ENCODE data around the gene MEIOSIN. TPM values are rescaled to one million over a fixed set of nuclear protein-coding genes. Genes with fewer than 3 reads are reported as not detected.

The MEIOSIN gene
- total and polyA plus RNA-seq, 2 of the 13 experiments (the other 11 are each of a cell fraction or from before 2014, with no cell fraction given) = not detected

DNA sequence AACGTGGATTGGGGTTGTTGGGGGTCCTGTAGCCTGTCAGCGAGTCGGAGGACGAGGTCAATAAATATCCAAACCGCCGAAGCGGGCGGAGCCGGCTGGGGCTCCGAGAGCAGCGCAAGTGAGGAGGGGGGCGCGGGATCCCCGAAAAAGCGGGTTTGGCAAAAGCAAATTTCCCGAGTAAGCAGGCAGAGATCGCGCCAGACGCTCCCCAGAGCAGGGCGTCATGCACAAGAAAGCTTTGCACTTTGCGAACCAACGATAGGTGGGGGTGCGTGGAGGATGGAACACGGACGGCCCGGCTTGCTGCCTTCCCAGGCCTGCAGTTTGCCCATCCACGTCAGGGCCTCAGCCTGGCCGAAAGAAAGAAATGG, 36.6 kb downstream of the MEIOSIN start (continued):
- TF ChIP-seq ZBTB3 (CRISPR knock-in tag; IDR thresholded peaks at IDR 0.05; ENCODE audit: borderline replicate concordance, low read depth) (no peak), ZNF136 (CRISPR knock-in tag; IDR thresholded peaks at IDR 0.05; ENCODE audit: low read depth) (no peak; the same call in 1 of the 2 replicates), GZF1 (CRISPR knock-in tag; IDR thresholded peaks at IDR 0.05) (no peak), ZIK1 (CRISPR knock-in tag; IDR thresholded peaks at IDR 0.05; ENCODE audit: borderline replicate concordance, low read depth) (no peak), IRX3 (CRISPR knock-in tag; IDR thresholded peaks at IDR 0.05; ENCODE audit: borderline replicate concordance, low read depth) (no peak), MTA1 (CRISPR knock-in tag; IDR thresholded peaks at IDR 0.05; ENCODE audit: borderline replicate concordance) (no peak)

DNA sequence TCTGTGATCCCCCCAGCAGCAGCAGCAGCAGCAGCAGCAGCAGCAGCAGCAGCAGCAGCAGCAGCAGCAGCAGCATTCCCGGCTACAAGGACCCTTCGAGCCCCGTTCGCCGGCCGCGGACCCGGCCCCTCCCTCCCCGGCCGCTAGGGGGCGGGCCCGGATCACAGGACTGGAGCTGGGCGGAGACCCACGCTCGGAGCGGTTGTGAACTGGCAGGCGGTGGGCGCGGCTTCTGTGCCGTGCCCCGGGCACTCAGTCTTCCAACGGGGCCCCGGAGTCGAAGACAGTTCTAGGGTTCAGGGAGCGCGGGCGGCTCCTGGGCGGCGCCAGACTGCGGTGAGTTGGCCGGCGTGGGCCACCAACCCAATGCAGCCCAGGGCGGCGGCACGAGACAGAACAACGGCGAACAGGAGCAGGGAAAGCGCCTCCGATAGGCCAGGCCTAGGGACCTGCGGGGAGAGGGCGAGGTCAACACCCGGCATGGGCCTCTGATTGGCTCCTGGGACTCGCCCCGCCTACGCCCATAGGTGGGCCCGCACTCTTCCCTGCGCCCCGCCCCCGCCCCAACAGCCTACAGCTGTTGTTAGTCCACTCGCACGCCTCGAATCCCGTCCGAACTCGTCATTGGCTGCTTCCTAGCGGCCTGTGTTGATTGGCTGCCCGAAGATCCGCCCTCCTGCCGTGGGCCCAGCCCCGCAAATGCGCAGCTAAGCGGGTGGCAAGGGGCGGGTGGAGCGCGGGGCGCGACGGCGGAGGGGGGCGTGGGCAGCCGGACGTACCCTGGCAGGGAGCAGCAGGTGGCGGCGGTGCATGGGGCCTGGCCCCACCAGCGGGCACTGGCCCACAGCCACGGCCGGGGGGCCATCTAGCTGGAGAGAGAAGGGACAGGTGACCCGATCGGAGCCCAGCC, 37.2 kb downstream of the MEIOSIN start:
- WGBS (ENCODE audit: low lambda C conversion rate) = 2% methylated on average over 14 of the region's 79 CpGs
- Histone ChIP-seq H4K20me1 (ENCODE audit: insufficient read depth, low read length) (no peaks in the 10 kb centered on the region), H3K4me1 (ENCODE audit: insufficient read depth, low read length) (peaks cover 27% of the 10 kb centered on the region), H3K9me3 (ENCODE audit: low read length) (no peaks in the 10 kb centered on the region), H3K4me2 (ENCODE audit: low read depth, low read length) (peak overlapping the region; percentile 99), H3K9ac (ENCODE audit: insufficient read depth, low read depth, low read length) (peak overlapping the region; percentile 74), H3K36me3 (replicated peaks in 1 of 2; ENCODE audit: control insufficient read depth in 1 of 2, insufficient read depth in 2 of 2, low read length in 2 of 2) (no peaks in the 10 kb centered on the region), H3K4me3 (replicated peaks in 1 of 3; ENCODE audit: insufficient read depth in 1 of 3, low read depth in 2 of 3, low read length in 3 of 3) (peak overlapping the region; percentile 69 to 83 (median 70)), H3K79me2 (ENCODE audit: insufficient read depth, low read length) (peaks cover 3% of the 10 kb centered on the region), H2AFZ (ENCODE audit: low read length) (no peak overlapping the region), H3K27me3 (ENCODE audit: control insufficient read depth in 1 of 2, insufficient read depth in 2 of 2, low read length in 2 of 2) (no peaks in the 10 kb centered on the region), H3K27ac (ENCODE audit: extremely low read length, insufficient read depth, low read length) (peak overlapping the region; percentile 85)
- intact Hi-C loops (cut with micrococcal nuclease; ENCODE audit: unreplicated experiment) = loop anchor here (1.0 kb wide), 1 partner anchor 29 kb away; no protein-coding TSS in a partner anchor
- in situ Hi-C loops (cut with HindIII; ENCODE audit: extremely low pct_ligation_motif_present, low pct_unique_long_range_greater_than_20kb) = no loop called here
- ATAC-seq (peak; percentile 77), FAIRE-seq (peak; percentile 85), DNase-seq (ENCODE audit: low spot score) (peak; percentile 96)
- ChIA-PET POLR2A (interaction anchor here (0.6 to 4.7 kb wide), 21 partner anchors 10 to 225 kb away, joined by 3 to 94 read pairs (median 10); partner anchors contain the start of genes CCDC61, DMPK, DMWD and FBXO46), CTCF (ENCODE audit: low intra/inter-chr PET ratio, low total read pairs) (interaction anchor here (1.2 to 2.4 kb wide), 2 partner anchors 8 to 29 kb away, joined by 3 to 17 read pairs; no protein-coding TSS in a partner anchor)
- BruUV-seq (replicated peaks) = TSS peak; percentile 71
- TF ChIP-seq ZNF777 (CRISPR knock-in tag; IDR thresholded peaks at IDR 0.05) (no peak), RFX3 (CRISPR knock-in tag; IDR thresholded peaks at IDR 0.05) (no peak), ZNF501 (CRISPR knock-in tag; IDR thresholded peaks at IDR 0.05) (peak; percentile 93), ZNF225 (CRISPR knock-in tag; IDR thresholded peaks at IDR 0.05) (peak; percentile 15; the same call in 1 of the 2 replicates), BORCS8-MEF2B (CRISPR knock-in tag; IDR thresholded peaks at IDR 0.05) (peak; percentile 75), JUN (CRISPR knock-in tag; IDR thresholded peaks at IDR 0.05) (no peak), NFKBIZ (CRISPR knock-in tag; IDR thresholded peaks at IDR 0.05) (0 out of 2 replicates have a peak, but pooled peaks have one; percentile 18), SMC3 (IDR thresholded peaks at IDR 0.05; ENCODE audit: low read length) (no peak), SP4 (CRISPR knock-in tag; IDR thresholded peaks at IDR 0.05) (peak; percentile 86), CREB1 (IDR thresholded peaks at IDR 0.05) (peak; percentile 75), CREB1 (CRISPR knock-in tag; IDR thresholded peaks at IDR 0.05) (peak; percentile 45; the same call in 1 of the 2 replicates), MTF2 (CRISPR knock-in tag; IDR thresholded peaks at IDR 0.05; ENCODE audit: borderline replicate concordance) (peak; percentile 62; the same call in 1 of the 2 replicates), ZNF251 (CRISPR knock-in tag; IDR thresholded peaks at IDR 0.05) (no peak), SALL2 (CRISPR knock-in tag; IDR thresholded peaks at IDR 0.05) (peak; percentile 24; the same call in 1 of the 2 replicates)
- TF ChIP-seq, protein P1, sequence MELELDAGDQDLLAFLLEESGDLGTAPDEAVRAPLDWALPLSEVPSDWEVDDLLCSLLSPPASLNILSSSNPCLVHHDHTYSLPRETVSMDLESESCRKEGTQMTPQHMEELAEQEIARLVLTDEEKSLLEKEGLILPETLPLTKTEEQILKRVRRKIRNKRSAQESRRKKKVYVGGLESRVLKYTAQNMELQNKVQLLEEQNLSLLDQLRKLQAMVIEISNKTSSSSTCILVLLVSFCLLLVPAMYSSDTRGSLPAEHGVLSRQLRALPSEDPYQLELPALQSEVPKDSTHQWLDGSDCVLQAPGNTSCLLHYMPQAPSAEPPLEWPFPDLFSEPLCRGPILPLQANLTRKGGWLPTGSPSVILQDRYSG (CRISPR knock-in tag; IDR thresholded peaks at IDR 0.05) = no peak
- TF ChIP-seq, protein P2, sequence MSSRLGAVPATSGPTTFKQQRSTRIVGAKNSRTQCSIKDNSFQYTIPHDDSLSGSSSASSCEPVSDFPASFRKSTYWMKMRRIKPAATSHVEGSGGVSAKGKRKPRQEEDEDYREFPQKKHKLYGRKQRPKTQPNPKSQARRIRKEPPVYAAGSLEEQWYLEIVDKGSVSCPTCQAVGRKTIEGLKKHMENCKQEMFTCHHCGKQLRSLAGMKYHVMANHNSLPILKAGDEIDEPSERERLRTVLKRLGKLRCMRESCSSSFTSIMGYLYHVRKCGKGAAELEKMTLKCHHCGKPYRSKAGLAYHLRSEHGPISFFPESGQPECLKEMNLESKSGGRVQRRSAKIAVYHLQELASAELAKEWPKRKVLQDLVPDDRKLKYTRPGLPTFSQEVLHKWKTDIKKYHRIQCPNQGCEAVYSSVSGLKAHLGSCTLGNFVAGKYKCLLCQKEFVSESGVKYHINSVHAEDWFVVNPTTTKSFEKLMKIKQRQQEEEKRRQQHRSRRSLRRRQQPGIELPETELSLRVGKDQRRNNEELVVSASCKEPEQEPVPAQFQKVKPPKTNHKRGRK (CRISPR knock-in tag; IDR thresholded peaks at IDR 0.05) = no peak

Data from HepG2 (cell line).